ENCODE data around the gene TSSK1B. TPM values are rescaled to one million over a fixed set of nuclear protein-coding genes. Genes with fewer than 3 reads are reported as not detected.

TSSK1B gene, protein sequence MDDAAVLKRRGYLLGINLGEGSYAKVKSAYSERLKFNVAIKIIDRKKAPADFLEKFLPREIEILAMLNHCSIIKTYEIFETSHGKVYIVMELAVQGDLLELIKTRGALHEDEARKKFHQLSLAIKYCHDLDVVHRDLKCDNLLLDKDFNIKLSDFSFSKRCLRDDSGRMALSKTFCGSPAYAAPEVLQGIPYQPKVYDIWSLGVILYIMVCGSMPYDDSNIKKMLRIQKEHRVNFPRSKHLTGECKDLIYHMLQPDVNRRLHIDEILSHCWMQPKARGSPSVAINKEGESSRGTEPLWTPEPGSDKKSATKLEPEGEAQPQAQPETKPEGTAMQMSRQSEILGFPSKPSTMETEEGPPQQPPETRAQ
- total RNA-seq (under 1 TPM; 0.14 to 0.28 TPM), polyA plus RNA-seq (under 1 TPM in 1 of 2 donors, not detected in 1; 0.06 TPM)
- long read RNA-seq, donor 1: 0 reads
- long read RNA-seq, donor 2: 0 reads
- long read RNA-seq, donor 3, partial matches to known transcripts: 0 of 1 reads
- long read RNA-seq, donor 3, other reads (novel, unspliced or antisense): 0 of 1 reads
- long read RNA-seq, donor 4: 0 reads
- long read RNA-seq, donor 5: 0 reads

DNA sequence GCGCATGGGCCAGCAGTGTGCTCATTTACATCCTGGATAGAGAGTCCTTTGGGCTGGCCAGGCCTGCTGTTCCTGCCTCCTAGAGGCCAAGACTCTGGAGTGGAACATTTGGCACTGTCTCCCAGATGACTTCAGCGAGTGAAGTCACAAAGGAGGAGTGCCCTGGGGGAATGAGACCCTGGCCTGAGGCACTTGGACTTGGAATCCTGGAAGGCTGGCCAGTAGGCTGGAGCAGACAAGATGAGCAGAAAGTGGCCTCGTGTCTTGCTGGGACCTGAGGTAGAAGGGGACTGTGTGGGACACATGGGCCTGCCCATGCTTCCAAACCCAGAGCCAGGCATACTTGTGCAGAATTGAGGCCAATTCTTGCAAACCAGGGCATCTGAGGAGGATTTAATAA, at the start of gene TSSK1B:
Gene TSSK1B, minus strand, starts transcription at position 101 of the 400 bp plus-strand sequence. CDS start 150 bp downstream, outside the sequence.
- WGBS, 2 donors: 88 to 92% methylated on average over 3 of the region's 3 CpGs
- Histone ChIP-seq H3K4me1 (ENCODE audit: control insufficient read depth in 5 of 5, insufficient read depth in 5 of 5, low read length in 5 of 5) (peaks cover 0 to 18% (median 3%) of the 10 kb centered on the region in 5 donors), H3K27ac (ENCODE audit: low read depth in 1 of 2, low read length in 1 of 2) (no peak within 1 kb of the TSS), H3K4me3 (no peak within 1 kb of the TSS), H3K36me3 (ENCODE audit: control insufficient read depth in 4 of 4, insufficient read depth in 4 of 4, low read length in 4 of 4) (no peaks in the 10 kb centered on the region), H3K9ac (ENCODE audit: insufficient read depth in 1 of 2, low read length in 2 of 2) (no peak within 1 kb of the TSS), H3K9me3 (ENCODE audit: control insufficient read depth in 4 of 4, insufficient read depth in 3 of 4, low read length in 3 of 4) (peaks cover 0 to 1% (median 0%) of the 10 kb centered on the region in 4 donors), H3K27me3 (ENCODE audit: control insufficient read depth in 3 of 3, insufficient read depth in 3 of 3, low read length in 2 of 3) (no peaks in the 10 kb centered on the region)
- TF ChIP-seq, protein P1, sequence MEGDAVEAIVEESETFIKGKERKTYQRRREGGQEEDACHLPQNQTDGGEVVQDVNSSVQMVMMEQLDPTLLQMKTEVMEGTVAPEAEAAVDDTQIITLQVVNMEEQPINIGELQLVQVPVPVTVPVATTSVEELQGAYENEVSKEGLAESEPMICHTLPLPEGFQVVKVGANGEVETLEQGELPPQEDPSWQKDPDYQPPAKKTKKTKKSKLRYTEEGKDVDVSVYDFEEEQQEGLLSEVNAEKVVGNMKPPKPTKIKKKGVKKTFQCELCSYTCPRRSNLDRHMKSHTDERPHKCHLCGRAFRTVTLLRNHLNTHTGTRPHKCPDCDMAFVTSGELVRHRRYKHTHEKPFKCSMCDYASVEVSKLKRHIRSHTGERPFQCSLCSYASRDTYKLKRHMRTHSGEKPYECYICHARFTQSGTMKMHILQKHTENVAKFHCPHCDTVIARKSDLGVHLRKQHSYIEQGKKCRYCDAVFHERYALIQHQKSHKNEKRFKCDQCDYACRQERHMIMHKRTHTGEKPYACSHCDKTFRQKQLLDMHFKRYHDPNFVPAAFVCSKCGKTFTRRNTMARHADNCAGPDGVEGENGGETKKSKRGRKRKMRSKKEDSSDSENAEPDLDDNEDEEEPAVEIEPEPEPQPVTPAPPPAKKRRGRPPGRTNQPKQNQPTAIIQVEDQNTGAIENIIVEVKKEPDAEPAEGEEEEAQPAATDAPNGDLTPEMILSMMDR (IDR thresholded peaks at IDR 0.05; ENCODE audit: control extremely low read depth, extremely low read depth): no peak
- ATAC-seq (ENCODE audit: insufficient read depth, low FRiP score) (no peak), DNase-seq (no peak)

- DNase-seq (peak in 2 of 3 donors; percentile 12 to 22), ATAC-seq (ENCODE audit: insufficient read depth, low FRiP score) (no peak)
- Histone ChIP-seq H3K36me3 (ENCODE audit: control insufficient read depth in 4 of 4, insufficient read depth in 4 of 4, low read length in 4 of 4) (no peaks in the 10 kb centered on the region), H3K27me3 (ENCODE audit: control insufficient read depth in 3 of 3, insufficient read depth in 3 of 3, low read length in 2 of 3) (no peaks in the 10 kb centered on the region), H3K9ac (ENCODE audit: insufficient read depth in 1 of 2, low read length in 2 of 2) (no peak overlapping the region), H3K4me1 (ENCODE audit: control insufficient read depth in 5 of 5, insufficient read depth in 5 of 5, low read length in 5 of 5) (no peaks in the 10 kb centered on the region), H3K9me3 (ENCODE audit: control insufficient read depth in 4 of 4, insufficient read depth in 3 of 4, low read length in 3 of 4) (no peaks in the 10 kb centered on the region), H3K4me3 (no peak overlapping the region), H3K27ac (ENCODE audit: low read depth in 1 of 2, low read length in 1 of 2) (no peak overlapping the region)
- WGBS, 2 donors: 72 to 75% methylated on average over 5 of the region's 5 CpGs
- TF ChIP-seq, protein P1 (IDR thresholded peaks at IDR 0.05; ENCODE audit: control extremely low read depth, extremely low read depth): no peak
These were observed 45.5 kb upstream of the TSSK1B start for GRCh38 chr5:113480243-113480642.

GRCh38 chr5:113478691-113479090, 43.9 kb upstream of the TSSK1B start:
- no peak for DNase-seq
- 81 to 88% methylated on average over 3 of the region's 3 CpGs for WGBS, 2 donors
- Histone ChIP-seq H3K4me3 (no peak overlapping the region), H3K9ac (ENCODE audit: insufficient read depth in 1 of 2, low read length in 2 of 2) (no peak overlapping the region), H3K36me3 (ENCODE audit: control insufficient read depth in 4 of 4, insufficient read depth in 4 of 4, low read length in 4 of 4) (no peaks in the 10 kb centered on the region), H3K4me1 (ENCODE audit: control insufficient read depth in 5 of 5, insufficient read depth in 5 of 5, low read length in 5 of 5) (no peaks in the 10 kb centered on the region), H3K27me3 (ENCODE audit: control insufficient read depth in 3 of 3, insufficient read depth in 3 of 3, low read length in 2 of 3) (no peaks in the 10 kb centered on the region), H3K9me3 (ENCODE audit: control insufficient read depth in 4 of 4, insufficient read depth in 3 of 4, low read length in 3 of 4) (no peaks in the 10 kb centered on the region), H3K27ac (ENCODE audit: low read depth in 1 of 2, low read length in 1 of 2) (no peak overlapping the region)
- TF ChIP-seq, protein P1 (IDR thresholded peaks at IDR 0.05; ENCODE audit: control extremely low read depth, extremely low read depth): no peak
- ATAC-seq (ENCODE audit: insufficient read depth, low FRiP score): no peak
